G401.6 (cell line): Measurements from ENCODE around the gene SMIM38.

Experiments
- FAIRE-seq: peaks from 2 replicates; lab custom pipeline; 2012; peaks lifted over from hg19 to GRCh38; lab: Jason Lieb, UNC

SMIM38 gene

DNA sequence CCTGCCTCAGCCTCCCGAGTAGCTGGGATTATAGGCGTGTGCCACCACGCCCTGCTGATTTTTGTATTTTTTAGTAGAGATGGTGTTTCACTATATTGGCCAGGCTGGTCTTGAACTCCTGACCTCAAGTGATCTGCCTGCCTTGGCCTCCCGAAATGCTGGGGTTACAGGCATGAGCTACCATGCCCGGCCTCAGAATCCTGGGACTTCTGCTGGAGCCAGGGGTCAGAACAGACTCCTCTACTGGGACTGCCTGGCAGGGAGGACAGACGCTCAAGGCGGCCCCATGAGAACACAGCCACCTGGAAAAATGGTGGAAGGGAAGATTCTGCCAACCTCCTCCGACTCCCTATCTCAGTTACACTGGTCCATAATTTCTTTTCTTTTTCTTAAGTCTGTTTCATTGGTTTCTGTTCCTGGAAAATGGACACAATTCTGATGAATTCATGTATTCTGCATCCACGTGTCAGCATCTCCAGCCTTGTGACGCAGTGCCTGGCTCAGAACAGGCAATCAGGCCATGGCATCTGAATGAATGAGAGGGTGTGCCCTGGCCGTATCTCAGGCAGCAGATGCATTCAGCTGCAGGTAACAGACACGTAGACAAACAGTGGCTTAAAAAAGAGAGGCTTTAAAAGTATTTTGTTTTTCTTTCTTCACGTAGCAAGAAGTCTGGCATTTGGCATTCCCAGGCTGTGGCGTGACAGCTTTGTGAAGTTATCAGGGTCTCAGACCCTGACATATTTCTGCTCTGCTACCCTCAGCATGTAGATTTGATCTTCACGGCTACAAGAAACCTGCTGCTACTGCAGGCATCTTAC is 4.8 kb downstream of the SMIM38 start:
- no peak for FAIRE-seq

DNA sequence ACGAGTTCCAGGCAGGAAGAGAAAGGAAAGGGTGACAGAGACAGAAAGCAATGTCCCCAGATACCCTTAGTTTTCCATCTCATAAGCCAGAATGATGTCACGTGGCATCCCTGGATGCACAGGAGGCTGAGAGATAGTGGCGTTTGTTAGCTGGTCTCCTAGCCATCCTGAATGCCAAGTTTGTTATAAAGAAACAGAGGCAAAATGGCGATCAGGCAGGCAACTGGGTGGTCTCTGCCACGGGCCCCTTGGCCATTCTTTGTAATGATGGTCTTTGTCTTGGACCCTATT is 5.3 kb downstream of the SMIM38 start:
- no peak for FAIRE-seq

DNA sequence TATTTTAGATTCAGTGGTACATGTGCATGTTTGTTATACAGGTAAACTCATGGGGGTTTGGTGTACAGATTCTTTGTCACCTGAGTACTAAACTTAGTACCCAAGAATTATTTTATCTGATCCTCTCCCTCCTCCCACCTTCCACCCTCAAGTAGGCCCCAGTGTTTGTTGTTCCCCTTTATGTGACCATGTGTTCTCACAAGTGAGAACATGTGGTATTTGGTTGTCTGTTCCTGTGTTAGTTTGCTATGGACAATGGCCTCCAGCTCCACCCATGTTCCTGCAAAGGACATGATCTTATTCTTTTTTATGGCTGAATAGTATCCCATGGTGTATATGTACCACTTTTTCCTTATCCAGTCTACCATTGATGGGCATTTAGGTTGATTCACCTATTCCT is 6.8 kb downstream of the SMIM38 start:
- FAIRE-seq: no peak

DNA sequence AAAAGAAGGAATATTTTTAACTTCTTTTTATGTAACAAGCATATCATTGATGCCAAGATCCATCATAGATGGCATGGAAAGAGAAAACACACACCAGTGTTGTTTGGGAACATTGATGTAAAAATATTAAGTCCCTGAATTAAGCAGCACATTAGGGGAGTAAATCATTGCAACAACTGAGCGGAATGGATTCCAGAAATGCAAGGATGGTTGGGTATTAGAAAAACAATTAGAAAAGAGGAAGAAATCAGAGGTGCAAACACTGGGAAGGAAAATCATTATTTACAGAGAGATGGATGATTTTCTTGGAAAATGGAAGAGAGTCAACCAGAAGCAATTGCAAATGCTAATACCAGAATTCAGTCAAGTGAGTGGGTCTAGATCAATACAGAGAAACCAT is 8.1 kb downstream of the SMIM38 start:
- no peak for FAIRE-seq

DNA sequence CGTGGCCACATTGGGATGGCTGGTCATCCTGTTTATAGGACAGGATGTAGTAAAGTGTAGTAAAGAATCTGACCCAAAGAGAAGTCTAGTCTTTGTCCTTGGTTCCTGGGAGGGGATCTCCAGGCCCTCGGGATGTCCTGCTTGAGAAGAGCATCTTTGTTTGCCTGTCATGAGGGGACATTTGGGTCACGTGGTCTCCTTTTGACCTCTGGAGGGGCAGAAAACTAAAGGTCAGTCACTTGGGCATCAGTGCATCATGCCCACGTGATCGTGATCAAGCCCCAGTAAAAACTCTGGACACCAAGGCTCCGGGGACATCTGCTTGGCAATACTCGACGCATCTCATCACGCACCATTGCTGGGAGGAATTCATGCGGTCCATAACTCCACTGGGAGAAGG is 9.1 kb downstream of the SMIM38 start:
- FAIRE-seq: no peak

DNA sequence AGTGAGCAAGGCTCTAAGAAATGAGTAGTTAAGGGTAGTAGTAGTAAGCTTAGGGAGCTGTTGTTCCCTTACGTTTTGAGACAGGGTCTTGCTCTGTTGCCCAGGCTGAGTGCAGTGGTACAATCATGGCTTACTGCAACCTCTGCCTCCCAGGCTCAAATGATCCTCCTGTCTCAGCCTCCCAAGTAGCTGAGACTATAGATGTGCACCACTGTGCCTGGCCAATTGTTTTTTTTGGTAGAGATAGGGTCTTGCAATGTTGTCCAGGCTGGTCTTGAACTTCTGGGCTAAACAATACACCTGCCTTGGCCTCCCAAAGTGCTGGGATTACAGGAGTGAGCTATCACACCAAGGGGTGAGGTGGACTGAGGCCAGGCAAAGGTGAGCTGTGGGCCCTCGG is 10.0 kb downstream of the SMIM38 start:
- FAIRE-seq: no peak

DNA sequence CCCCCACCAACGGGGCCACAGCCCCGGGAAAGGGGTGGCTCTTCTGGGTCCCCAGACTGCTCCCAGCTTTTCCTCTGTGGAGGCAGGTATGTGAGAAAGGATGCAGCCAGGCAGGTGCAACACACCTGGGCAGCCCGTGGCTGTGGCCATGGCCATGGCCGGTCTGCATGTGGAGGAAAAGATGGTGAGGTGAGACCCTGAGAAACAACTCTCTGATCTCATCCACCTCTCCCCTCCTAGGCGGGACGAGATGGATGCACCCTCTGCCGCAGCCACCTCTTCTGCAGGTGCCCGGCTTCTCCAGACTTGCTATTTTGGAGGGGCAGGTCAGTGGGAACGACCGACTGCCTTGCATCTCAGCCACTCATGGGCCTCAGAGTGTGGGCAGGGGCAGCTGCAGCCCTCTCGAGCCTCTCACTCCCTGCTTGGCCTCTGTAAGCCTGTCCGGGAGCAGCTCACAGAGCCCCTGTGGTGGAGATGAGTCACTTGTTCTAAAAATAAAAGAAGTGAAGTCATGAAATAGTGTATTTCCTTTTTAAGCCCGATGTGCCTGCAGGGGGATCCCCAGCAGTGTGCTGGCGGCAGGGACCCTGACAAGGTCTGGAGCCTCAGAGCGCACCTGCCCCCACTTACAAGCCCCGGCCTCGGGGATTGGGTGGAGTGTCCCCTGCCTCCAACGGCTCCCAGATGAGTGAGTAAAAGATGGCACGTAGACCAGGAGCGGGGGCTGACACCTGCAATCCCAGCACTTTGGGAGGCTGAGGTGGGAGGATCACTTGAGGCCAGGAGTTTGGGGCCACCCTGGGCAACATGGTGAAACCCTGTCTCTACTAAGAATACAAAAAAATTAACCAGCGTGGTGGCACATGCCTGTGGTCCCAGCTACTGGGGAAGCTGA is 10.7 kb downstream of the SMIM38 start:
- FAIRE-seq: no peak

DNA sequence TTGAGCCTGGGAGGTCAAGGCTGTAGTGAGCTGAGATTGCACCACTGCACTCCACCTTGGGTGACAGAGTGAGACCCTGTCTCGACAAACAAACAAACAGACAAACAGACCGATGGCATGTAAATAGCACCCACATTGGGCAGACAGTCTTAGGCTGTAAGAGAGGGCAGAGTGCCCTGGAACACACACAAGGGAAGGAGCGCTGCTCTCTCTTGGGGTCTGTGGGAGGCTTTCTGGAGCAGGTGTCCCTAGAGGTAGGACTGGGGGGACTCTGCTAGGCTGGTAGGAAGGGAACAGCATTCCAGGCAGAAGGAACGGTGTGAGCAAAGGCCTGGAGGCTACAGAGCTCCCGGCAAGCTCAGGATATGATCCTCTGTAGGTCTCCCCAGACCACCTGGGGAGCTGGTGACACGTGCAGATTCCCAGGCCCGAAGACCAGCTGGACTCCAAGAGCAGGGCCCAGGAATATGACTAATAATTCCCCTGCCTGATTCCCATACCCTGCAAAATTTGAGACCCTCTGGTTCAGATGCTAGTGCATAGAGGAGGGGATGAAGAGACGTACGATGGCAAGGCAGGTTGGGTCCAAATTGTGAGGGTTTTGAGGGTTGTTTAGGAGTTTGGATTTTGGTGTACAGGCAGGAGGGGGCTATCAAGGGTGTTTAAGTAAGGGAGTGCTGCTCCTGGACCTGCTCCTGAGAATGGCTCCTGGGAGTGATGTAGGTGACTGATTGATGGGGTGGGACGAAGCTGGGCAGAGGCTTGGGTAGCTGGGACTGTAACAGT is 11.6 kb downstream of the SMIM38 start:
- FAIRE-seq: no peak

DNA sequence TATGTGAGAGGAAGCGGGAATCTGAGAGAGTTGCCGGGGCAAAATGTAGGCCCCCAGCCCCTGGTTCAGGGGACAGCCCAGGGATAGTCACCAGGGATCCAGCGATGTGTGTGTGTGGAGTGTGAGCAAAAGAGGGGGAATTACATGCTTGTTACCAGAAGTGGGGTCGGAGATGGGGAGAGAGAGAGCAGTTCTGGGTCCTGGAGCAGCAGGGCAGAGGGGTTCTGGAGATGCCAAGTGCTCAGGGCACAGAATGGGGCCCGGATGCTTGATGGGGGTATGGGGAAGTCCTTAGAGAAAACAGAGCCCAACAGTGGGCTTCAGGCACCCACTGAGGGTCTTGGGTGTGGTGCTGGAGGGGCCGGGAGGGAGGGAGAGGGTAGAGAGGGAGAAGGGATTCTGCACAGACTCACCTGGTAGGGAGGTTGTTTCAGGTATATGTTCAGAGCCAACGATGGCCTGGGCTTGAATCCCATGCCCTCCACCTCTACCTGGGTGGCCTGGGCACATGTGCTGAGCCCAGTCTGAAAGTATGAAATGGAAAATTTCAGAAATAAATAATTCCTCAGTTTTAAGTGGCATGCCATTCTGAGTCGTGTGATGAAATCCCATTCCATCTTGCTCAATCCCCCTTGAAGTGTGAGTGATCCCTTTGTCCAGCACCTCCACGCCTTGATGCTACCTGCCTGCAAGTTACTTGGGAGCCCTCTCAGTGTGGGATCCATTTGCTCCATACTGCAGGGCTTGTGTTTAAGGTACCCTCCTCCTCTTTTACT is 12.4 kb downstream of the SMIM38 start:
- FAIRE-seq: no peak

DNA sequence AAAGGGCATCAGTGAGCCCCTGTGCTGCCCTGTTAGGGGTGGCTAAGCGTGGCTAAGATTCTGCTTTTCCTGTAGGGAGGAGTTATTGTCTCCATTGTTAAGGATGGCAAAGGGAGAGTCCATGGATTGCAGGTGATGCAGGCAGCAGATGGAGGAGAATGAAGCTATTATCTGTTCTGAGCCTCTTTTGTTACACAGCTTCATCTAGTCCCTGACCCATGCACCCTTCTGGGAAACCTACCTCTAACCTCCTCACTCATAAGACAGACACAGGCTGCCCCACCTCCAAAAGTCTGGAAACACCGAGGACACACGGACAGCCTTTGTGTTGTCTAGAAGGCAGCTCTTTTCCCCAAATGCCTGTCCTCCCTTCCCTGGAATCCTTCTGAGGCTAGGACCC is 13.7 kb downstream of the SMIM38 start:
- no peak for FAIRE-seq

DNA sequence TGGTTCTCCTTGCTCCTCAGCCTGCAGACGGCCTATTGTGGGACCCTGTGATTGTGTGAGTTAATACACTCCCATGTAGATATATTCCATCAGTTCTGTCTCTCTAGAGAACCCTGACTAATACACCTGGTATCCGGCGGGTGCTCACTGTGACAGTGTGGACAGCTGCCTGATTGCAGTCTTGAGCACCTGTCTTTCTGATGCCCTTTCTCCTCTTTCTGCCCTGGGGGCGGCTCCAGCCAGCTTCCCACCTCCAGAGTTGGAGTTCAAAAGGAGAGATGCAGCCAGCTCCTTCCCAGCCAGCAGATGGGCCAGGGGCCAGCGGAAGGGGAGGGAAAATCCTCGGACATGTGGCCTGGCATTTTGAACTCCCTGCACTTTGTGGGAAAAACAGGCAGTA is 15.0 kb downstream of the SMIM38 start:
- no peak for FAIRE-seq

DNA sequence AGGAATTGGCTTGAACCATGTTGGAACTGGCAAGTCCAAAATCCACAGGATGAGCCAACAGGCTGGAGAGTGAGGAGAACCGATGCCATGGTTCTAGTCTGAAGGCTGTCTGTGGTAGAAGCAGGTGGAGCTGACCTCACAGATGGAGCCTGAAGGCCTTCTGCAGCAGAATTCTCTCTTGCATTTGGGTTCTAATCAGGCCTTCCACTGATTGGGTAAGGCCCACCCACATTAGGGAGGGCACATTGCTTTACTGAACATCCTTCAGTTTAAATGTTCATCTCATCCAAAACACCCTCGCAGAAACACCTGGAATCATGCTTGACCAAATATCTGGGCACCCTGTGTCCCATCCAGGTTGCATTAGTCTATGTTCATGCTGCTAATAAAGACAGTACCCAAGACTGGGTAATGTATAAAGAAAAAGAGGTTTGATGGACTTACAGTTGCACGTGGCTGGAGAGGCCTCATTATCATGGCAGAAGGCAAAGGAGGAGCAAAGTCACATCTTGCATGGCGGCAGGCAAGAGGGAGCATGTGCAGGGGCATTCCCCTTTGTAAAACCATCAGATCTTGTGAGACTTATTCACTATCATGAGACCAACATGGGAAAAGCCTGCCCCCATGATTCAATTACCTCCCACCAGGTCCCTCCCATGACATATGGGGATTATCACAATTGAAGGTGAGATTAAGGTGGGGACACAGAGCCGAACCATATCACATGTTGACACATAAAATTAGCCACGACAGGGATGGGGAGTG is 15.9 kb downstream of the SMIM38 start:
- FAIRE-seq: no peak

DNA sequence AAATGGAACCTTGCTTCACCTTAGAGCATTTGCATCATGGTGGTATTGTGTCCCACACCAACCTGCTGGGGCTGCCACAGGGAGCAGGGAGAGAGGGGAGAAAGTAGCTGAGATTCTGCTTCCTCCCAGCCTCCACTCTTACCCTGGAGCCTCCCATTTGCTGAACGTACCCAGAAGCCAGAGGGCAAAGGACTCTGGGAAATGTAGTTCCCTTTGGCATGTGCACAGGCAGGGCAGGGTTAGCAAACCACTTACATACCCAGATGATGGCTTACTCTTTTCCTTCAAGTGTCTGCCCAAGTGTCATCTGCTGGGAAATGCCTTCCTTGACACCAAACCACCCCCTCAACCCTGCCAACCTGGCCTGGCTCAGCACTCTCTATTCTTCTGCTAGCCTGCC is 16.9 kb downstream of the SMIM38 start:
- FAIRE-seq: no peak

DNA sequence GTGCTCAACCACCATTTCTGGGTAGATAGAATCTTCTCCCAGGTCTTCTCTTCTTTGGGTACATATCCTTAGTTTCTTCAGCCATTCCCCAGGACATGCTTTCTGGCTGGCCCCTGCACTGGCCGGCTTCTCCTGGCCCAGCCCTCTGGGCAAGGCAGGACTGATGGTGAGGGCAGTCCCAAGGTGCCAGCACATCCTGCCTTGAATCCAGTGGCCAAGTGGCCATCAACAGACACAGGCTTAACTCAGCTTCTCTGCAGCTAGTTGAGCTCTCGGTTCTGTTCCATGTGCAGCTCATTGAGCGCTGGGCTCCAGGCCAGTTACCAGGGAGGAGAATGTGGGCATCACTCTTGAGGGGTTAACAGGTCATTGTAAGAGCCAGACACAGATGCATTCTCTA is 17.6 kb downstream of the SMIM38 start:
- FAIRE-seq: no peak

DNA sequence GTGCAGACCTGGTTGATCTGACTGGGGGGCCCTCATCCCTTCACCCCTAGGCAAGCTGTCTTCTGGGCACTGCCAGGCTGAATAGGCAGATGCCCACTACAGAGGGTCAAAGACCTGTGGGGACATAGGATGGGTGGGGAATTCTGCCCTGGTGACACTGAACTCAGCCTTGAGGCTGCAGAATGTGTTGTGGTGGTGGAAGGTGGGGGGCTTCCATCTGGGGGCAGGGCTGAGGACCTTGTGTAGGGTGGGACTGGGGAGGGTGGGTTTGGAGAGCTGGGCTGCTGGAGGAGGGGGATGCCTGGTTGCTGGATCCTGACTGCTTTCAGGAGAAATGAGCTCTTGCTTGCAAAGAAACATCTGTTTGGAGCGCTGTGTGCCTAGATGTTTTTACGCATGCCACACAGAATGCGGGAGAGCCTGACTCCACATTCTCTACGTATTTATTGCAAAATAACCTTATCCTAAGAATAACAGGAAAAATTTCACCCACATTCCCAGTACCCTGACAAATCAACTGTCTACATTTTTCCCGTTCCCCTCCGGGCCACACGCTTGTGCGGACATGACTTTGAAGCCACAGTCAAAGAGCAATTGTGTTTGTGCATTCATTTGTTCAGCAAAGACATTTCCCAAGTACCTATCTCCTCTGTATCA is 18.3 kb downstream of the SMIM38 start:
- no peak for FAIRE-seq

DNA sequence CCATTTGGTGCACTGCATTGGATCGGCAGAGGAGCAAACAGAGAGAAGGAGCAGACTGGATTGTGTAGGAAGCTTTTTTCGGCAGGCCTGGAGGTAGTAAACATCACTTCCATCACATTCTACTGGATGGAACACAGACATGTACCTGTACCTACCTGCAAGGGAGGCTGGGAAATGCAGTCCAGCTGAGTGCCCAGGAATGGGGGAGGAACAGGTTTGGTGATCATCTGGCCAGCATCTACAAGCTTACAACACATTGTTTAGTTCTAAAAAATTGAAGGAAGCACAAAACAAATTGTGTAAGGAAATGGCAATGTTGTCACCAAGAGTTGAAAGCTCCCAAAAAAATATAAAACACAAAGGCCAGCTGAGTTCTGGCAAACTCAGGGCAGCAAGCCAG is 19.1 kb downstream of the SMIM38 start:
- FAIRE-seq: no peak

DNA sequence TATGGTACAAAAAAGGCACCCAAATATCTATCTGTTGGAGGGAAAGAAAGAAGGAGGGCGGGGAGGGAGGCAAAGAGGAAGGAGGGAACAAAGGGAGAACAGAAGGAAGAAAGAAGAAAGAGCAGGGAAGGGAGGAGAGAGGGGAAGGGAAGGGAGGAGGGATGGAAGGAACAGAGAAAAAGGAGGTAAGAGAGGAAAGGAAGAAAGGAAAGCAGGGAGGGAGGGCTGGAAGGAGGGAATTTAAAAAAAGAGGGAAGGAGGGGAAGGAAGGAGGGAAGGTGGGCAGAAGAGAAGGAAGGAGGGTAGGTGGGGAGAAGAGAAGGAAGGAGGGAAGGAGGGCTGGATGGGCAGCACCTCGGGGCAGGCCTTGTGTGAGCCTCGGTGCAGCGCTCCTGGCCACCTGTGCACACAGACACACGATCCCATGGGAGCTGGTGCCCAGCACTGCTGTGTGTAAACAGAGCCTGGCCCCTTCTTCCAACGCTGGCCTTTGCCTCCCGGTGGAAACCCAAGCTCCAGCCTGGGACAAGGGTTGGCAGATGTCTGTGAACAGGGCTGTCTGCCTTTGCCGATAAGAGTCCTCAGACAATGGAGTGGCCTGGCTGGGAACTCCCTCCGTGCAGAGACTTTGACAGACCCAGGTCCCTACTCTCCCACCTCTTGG is 23.2 kb downstream of the SMIM38 start:
- FAIRE-seq: no peak

DNA sequence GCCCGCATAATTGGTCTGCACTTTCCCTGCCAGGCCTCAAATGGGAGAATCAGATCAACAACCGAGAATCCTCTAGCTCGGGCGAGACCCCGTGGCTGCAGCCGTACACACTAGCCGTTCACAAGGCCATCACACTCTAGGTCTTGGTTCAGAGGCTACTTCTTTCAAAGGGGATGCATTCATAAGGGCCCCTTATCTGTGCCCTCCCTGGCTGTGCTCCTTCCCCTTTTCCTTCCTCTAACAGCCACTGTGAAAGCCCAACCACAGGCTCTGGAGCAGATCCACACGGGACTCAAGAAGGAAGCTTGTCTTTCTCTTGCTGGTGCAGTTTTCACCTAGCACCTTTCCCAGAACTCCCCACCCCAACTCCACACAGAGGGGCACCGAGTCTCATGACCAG is 24.5 kb downstream of the SMIM38 start:
- no peak for FAIRE-seq

DNA sequence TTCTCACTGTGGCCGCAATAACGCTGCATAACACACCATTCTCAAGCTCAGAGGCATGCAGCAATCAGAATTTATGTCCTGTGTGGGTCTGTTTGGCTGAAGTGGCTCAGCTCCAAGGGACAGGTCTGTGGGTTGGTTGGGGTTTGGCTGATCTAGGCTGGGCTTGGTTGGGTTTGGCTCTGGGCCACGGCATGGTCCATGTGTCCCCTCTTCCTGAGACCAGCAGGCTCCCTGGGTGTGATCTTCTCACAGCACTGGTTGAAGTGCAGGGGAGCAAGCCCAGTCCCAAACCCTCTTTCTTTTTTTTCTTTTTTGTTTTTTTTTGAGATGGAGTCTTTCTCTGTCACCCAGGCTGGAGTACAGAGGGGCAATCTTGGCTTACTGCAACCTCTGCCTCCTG is 25.0 kb downstream of the SMIM38 start:
- no peak for FAIRE-seq

DNA sequence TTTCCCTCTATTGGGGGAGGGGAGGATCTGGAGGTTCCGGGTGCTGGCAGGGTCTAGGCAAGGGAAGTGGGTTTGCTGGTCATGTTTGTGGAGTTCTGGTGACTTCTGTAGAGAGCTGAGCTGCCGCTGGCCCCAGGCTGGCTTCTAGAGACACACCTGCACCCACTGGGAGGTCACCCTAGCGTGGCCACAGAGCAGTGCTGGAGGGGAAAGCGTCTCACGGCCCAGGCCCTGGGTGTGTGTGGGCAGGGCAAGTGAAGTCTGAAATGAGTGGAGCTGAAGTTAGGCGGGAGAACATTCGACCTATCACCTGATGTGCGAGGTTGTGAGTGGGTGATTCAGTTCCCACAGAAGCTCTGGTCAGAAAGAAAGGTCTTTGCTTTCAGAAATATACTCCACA is 27.9 kb downstream of the SMIM38 start:
- no peak for FAIRE-seq
